ENCODE measurements around the gene NUP188.

Gene NUP188

GRCh38 chr9:128908372-128908771, 39.1 kb upstream of the NUP188 start:
- ATAC-seq: no peak
- TF ChIP-seq TSHZ2 (CRISPR knock-in tag; IDR thresholded peaks at IDR 0.05): no peak
- TF ChIP-seq ZNF70 (CRISPR knock-in tag; IDR thresholded peaks at IDR 0.05): no peak
- no peak for TF ChIP-seq ZC3H10 (CRISPR knock-in tag; IDR thresholded peaks at IDR 0.05)

GRCh38 chr9:128909859-128910258, 37.6 kb upstream of the NUP188 start:
- TF ChIP-seq CSDC2 (CRISPR knock-in tag; IDR thresholded peaks at IDR 0.05): no peak
- no peak for TF ChIP-seq PPARA (CRISPR knock-in tag; IDR thresholded peaks at IDR 0.05; ENCODE audit: borderline replicate concordance)
- no peak for TF ChIP-seq ZNF565 (CRISPR knock-in tag; conservative IDR thresholded peaks at IDR 0.05; ENCODE audit: low read depth)
- TF ChIP-seq SNAI2 (CRISPR knock-in tag; IDR thresholded peaks at IDR 0.05): no peak
- no peak for TF ChIP-seq ZFP30 (CRISPR knock-in tag; IDR thresholded peaks at IDR 0.05)
- no peak for TF ChIP-seq ISL1 (CRISPR knock-in tag; IDR thresholded peaks at IDR 0.05)
- TF ChIP-seq ZNF8 (CRISPR knock-in tag; IDR thresholded peaks at IDR 0.05): no peak
- TF ChIP-seq TCF4 (CRISPR knock-in tag; IDR thresholded peaks at IDR 0.05; ENCODE audit: borderline replicate concordance): no peak
- TF ChIP-seq, protein P1, sequence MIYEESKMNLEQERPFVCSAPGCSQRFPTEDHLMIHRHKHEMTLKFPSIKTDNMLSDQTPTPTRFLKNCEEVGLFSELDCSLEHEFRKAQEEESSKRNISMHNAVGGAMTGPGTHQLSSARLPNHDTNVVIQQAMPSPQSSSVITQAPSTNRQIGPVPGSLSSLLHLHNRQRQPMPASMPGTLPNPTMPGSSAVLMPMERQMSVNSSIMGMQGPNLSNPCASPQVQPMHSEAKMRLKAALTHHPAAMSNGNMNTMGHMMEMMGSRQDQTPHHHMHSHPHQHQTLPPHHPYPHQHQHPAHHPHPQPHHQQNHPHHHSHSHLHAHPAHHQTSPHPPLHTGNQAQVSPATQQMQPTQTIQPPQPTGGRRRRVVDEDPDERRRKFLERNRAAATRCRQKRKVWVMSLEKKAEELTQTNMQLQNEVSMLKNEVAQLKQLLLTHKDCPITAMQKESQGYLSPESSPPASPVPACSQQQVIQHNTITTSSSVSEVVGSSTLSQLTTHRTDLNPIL (CRISPR knock-in tag; IDR thresholded peaks at IDR 0.05; ENCODE audit: low read depth): no peak
- no peak for TF ChIP-seq RARB (CRISPR knock-in tag; IDR thresholded peaks at IDR 0.05)
- no peak for TF ChIP-seq POU6F1 (CRISPR knock-in tag; IDR thresholded peaks at IDR 0.05; ENCODE audit: borderline replicate concordance, low read depth)
- no peak for TF ChIP-seq PATZ1 (CRISPR knock-in tag; IDR thresholded peaks at IDR 0.05; ENCODE audit: borderline replicate concordance)
- no peak for TF ChIP-seq CSRNP3 (CRISPR knock-in tag; IDR thresholded peaks at IDR 0.05)
- no peak for TF ChIP-seq GLIS3 (CRISPR knock-in tag; IDR thresholded peaks at IDR 0.05)
- no peak for TF ChIP-seq TOX (CRISPR knock-in tag; IDR thresholded peaks at IDR 0.05; ENCODE audit: borderline replicate concordance)
- TF ChIP-seq TSHZ2 (CRISPR knock-in tag; IDR thresholded peaks at IDR 0.05): no peak
- TF ChIP-seq ARNTL (CRISPR knock-in tag; IDR thresholded peaks at IDR 0.05; ENCODE audit: borderline replicate concordance, low read depth): no peak
- no peak for TF ChIP-seq ZFP3 (CRISPR knock-in tag; IDR thresholded peaks at IDR 0.05)

More at GRCh38 chr9:128909859-128910258, 37.6 kb upstream of the NUP188 start:
- no peak for ATAC-seq

Measured in SK-N-SH treated with all-trans-retinoic acid at 6 μM for 48 hours (cell line).